HG03196 (cell line): ENCODE data around the gene CCDC77.

Source experiments
- ATAC-seq: cut with Tn5 transposase; IDR thresholded peaks from one replicate; pipeline ENCODE4 v1.9.1; 2021; ENCODE audit not compliant: unreplicated experiment

CCDC77 gene

DNA sequence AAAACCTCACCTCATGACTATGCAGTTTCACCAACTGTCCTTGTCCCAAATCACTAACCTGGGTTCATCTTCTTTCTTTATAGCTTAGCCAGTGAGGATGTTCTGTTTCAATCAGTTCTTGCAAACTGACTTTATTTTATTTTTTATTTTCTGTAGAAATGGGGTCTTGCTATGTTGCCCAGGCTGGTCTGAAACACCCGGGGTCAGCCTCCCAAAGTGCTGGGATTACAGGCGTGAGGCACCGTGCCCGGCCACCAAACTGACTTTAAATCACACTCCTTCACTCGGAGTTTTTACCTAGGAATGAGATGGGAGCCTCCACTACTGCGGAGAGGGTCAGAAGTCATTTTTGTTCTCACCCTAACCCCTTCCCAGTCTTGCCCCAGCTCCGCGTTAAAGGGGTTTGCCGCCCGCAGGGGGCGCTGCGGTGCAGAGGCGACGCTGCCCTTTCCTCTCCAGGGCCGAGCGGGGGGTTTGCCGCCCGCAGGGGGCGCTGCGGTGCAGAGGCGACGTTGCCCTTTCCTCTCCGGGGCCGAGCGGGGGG, 51.3 kb downstream of the CCDC77 start:
- no peak for ATAC-seq

DNA sequence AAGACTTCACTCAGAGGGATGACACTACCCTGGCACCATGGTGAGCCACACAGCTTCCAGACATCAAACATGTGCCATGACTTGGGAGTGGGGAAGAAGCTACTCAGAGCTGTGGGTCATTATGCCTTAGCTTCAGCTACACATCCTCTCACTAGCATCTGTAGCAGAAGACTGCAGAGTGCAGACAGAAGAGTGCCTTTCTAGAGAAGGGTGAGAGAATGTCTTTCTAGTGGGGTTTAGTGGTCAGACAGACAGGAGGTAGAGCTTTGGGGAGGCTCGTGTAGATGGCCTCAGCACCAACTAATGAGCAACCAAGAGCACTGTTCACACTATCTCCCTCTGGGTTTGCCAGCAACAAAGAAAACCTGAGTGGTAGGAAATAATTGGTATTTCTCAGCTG, 53.4 kb downstream of the CCDC77 start:
- no peak for ATAC-seq

DNA sequence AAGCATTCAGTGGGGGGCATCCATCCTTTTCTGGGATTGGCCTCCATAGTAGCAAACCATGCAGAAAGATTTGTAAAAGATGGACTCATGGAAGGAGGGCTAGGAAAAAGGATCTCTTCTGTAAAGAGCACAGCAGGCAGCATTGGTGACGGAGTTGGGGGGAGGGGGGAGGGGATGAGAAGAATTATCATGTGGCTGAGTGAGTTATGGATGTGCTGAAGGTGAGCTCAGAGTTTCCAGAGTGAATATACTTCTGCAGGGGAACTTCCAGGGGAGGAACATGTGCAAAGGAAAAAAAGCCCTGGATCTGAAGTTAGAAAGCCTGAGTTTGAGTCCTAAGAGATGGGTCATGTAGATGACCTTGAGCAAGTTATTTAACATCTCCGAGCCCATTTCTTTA, 54.4 kb downstream of the CCDC77 start:
- no peak for ATAC-seq

DNA sequence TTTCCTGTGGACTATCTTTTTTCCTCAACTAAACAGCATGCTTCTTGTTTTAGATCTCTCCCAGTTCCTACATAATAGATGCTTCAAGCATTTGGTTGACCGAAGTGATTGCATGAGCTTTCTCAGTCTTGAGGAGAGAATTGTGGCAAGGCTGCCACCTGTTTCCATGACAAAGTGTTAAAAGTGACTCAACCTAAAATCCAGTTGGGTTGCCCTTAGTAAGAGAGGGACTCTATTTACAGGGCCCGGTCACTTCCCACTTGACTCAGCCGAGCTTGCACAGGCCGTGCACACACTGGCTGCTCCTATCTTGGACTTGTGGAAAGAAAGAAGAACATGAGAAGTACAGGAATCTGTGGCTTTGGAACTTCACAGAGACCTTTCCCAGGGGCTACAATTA, 56.2 kb downstream of the CCDC77 start:
- ATAC-seq, result no peak

DNA sequence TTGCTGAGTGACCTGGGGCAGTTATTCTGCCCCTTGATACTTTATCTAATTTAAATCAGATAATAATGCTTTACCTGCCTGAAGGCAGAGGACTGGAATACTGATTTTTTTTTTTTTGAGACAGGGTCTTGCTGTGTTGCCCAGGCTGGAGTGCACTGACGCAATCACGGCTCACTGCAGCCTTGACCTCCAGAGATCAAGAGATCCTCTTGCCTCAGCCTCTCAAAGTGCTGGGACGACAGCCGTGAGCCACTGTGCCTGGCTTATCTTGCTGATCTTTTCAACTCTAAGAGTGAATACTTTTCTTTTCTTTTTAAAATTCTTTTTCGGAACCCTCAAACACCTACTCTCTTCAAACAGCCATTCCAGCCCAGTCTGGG, 57.6 kb downstream of the CCDC77 start:
- ATAC-seq, result no peak

DNA sequence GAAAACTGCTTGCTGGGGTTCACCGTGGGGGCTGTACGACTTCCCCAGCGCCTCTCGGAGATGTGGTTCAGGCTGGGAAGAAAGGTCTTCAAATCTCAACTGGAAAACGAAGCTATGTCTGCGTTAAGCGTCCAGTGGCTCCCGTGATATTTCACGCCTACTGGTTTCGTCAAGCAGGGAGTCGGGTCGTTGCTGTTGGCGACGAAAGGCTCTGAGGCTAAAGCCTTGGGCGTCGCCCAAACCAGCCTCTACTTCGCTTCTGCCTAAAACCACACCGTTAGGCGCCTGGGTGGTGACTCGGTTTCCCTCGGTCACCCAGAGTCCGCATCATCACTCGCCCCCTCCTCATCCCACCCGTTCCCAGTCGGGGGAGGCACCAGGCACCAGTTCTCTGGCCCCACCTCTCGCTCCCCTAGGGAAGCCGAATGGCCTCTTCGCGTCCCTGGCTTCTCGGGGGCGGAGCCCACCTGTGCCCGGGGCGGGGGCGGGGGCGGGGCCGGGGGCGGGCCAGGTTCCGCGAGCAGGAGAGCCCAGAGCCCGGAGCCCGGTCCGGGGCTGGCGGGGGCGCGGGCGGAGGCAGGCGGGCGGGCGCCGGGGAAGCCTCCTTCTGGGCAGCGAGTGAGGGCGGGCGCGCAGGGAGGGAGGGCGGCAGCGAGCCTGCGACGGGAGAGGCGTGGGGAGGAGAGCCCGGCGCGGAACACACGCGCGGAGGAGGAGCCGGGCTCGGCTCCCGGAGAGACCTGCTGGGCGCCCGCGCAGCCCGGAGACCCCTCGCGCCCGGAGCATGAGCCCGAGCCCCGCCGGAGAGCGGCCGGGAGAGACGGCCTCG, 58.2 kb downstream of the CCDC77 start, which contains the start of gene B4GALNT3:
Gene B4GALNT3 (plus strand): TSS at position 510 of the 829 bp plus-strand sequence. CDS start 438 bp downstream, outside the sequence.
- ATAC-seq, result no peak

DNA sequence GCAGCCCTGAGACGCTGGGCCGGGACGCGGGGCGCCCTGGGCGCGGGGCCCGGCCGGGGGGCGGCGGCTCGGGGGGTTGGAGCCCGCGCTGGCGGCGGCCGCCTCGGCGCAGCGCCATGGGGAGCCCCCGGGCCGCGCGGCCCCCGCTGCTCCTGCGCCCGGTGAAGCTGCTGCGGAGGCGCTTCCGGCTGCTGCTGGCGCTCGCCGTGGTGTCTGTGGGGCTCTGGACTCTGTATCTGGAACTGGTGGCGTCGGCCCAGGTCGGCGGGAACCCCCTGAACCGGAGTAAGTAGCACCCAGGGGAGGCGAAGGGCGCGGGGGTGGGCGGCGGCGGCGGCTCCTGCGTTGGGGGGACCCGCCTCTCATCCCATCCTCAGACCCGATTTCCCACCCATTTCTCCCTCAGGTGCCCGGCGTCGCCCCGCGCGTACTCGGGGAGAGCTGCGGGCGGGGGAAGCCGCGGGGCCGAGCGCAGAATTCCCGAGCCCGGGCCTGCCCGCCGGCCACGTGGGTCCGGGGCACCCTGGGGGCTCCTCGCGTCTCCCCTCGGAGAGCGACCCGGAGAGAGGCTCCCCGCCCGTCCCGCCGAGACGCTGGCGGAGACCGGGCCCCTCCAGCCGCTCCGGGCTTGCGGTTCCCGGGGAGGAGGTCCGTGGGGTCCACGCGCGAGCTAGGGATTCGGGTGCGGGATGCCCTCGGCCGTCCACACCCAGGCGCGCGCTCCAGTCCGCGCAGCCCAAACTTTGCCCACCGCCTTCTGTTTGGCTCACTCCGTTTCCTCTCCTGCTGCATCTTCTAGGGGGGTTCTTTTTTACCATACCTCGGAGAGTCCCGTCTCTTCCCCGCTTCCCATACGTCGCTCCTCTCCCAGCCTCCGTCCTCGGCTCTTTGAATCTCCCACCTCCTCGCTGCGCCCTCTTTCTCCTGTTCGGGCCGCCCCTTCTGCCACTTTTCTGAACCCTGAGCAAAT, 59.1 kb downstream of the CCDC77 start:
- ATAC-seq, result no peak

DNA sequence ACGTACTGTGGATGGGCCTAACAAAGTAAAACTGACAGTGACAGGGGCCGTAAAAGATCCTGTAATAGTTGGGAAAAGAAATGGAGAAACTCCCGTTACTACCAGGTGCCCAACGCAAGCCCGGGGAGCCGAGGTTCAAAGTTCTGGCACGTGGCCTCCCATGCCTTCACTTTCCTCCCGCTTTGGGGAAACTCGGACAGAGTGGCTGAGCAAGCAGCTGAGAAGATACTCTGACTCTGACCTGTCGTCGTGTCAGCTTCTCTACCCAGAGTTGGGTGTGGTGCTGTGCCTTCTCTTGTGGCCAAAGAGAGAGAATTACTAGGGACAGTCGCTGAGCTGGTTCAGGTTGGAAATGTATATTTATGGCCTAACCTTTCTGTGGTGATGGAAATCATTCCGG, 60.0 kb downstream of the CCDC77 start:
- no peak for ATAC-seq

DNA sequence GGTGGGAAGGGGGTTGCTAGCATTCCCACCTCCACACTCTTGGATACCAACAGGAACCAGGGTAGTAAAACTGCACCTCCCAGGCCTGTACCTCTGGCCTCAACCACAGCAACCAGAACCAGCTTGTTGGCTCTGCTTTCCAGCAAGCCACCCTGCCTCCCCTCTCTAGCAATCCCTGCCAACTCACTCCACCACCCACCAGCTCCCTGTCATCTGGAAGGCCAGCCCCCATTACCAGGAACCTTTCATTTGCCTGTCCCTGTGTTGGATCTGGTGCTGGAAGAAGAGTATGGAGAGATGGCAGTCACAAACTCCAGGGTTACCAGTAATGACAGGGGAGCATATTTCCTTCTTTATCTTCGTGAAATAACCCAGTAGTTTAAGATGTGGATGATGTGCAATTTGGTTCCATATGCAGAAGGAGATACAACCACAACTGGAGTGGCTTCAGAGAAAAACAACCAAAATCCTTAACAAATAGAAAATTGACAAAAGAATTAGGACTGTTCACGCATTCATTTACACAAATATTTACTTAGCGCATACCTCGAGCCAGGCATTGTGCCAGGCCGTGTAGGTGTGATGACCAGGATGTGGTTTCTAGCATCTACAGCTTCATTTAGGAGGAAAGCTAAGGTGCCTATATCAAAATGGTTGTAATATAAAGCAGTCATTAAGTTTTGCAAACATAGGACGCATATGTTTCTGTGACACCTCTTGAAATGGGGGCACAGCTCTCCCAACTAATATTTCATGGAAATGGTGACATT, 61.7 kb downstream of the CCDC77 start:
- ATAC-seq, result no peak

DNA sequence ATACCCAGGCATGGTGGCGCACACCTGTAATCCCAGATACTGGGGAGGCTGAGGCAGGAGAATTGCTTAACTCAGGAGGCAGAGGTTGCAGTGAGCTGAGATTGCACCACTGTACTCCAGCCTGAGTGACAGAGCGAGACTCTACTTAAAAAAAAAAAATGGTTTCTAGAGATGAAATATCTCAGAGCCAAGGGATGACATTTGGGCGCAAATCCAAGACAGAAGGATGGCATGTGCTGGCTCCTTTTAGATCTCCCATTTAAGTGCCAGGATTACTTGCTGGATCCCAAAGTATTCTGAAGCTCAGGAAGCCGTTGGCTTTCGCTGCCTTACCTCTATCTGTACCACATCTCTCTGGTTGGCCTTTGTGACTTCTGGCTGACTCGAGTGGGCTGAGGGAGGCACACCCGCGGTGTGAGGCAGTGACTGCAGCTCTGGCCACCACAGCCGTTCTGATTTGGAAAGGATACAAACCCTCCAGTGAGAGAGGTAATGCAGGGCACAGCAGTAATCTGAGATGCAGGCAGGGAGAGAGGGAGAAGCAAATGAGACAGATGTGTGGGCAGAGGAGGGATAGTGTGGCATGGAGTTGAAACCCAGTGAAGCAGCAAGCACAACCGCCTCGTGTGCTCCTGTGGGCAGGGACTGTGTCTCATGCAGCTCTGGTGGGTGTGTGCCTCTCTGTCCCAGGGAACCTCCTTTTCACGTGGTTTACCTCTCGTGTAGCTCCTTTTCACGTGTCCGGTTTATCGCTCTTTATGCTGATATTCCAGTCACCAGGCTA, 63.2 kb downstream of the CCDC77 start:
- ATAC-seq, result no peak

DNA sequence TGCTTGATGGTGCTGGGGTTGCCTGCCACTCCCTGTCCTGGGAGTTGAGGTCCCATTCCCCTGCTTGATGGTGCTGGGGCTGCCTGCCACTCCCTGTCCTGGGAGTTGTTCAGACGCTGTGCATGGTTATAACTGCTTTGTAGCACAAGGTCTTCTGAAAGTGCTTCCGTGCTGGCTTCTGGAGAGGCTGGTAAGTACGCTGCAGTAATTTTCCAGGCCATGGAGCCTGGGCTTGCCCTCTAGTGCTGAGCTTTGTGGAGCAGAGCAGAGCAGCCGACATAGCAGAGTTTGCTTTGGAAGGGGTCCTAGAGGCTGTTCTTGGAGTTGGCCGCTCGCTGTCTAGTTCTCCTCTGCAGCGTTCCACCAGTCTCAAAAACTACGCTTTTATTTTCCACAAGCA, 64.6 kb downstream of the CCDC77 start:
- ATAC-seq, result no peak

DNA sequence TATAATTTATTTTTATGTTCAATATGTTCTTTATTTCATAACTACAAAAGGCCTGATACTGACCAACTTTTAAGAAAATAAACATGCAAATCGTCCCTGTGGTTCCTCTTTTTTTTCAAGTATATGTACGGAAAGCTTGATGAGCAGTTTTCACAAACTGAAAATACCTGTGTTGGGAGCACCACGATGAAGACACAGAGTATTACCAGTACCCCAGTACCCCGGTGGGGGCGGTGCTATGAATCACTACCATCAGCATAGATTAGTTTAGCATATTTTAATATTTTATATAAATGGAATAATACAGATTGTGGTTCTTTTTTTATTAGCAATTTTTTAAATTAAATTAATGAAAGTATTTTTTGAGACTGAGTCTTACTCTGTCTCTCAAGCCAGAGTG, 65.3 kb downstream of the CCDC77 start:
- no peak for ATAC-seq

DNA sequence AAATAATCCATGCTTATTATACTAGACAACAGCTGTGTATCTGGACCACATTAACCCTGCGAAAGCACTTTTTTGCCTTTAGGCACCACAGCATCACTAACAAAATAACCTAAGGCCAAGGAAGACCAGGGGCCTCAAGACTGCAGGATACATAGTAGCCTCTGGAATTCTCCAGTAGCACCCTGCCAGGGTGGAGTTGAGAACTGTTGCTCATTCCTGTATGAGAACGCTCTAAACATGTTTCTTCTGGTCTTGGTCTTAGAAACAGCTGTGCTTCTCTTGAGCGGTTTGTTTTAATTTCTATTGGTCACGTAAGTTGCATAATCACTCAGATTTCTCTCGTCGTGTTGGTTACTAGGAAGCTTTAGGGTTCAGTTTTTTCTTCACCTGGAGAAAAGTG, 66.1 kb downstream of the CCDC77 start:
- ATAC-seq, result no peak

DNA sequence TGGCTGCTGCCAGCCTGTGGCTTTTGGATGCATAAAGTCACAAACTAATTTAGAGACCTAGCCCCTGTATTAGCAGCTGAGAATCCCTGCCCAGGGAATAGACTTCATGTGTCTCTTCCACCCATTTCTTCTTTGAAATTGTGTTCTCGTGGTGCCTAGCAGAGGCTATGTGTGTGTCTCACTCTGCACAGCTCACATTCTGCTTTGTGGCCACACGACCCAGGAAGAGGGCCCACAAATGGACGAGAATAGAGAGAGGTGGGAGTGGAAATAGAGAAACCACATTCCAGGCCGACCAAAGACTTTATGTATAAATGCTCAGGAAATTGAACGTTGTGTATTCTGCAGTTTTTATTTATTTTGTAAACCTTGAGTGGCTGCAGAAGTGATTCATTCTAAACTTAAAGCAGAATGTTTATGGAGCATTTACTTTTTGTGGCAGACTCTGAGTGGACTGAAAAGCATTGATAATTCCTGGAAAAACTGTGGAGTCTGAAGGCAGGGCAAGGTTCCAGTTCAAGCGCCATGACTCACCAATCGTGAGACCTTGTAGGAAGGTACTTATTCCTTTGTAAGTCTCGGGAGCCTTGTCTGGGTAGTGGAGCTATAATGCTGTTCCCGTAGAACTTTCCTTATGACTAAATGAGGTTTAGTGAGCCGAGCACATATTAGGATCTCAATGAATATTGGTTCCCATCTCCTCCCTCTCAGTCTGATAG, 67.4 kb downstream of the CCDC77 start:
- ATAC-seq, result no peak

DNA sequence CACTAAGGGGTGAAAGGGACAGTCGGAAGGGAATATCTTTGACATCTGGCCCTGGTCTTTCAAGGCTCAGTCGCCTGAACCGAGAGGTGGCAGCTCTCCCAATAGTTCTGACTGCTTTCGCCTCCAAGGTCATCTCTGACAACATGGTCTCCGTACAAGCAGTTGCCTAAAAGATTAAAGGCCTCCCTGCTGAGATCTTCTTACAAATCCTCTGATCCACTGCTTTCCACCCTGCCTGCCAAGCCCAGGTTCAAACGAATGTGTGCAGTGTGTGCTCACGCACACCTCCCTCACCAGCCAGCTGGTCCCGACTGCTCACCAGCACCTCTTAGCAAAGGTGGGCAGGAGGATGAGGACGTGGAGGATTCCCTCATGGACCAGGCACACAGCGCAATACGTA, 68.7 kb downstream of the CCDC77 start:
- ATAC-seq, result no peak

DNA sequence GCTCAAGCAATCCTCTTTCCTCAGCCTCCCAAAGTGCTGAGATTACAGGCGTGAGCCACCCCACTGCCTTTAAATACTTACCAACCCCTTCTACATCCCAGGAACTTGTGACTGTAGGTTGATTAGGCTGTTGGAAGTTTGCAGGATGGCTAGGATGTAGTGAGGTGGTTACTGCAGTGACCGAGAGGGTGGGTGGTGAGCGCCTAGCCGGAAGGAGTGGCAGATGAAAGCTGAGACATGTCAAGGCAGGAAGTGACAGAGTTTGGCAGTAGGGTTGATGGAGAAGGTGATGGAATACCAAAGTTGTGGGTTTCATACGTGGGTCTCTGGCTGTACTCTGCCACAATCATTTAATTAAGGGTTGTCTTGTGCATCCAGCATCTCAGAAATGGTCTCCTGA, 71.8 kb downstream of the CCDC77 start:
- no peak for ATAC-seq

DNA sequence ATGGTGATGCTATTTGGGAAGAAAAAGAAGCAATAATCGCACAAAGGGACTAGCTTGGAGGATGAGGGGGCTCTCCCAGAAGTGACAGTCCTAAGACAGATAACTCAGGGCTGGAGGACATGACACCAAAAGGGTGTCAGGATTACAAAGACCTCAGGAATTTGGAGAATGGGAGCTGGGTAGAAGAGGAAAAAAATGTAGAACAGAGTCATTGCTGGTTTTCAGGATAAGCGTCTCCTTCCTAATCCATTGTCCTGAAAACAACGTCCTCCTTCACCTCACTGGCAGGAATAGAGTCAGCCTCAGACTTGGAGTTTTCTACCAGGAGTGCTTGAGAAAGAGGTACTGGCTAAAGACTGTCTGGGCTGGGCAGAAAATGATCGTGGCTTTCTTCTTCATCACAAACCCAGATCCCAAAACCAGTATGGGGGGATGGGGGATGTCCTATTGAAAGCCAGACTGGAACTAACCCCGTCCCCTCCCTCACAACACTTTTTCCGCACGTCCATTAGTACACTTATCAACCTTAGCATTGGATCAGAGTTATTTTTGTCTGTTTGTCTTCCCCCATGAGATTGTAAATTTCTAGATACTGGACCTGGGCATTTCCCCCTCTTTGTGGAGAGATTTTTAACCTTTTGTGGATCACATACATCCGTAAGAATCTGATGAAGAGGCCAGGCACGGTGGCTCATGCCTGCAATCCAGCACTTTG, 72.6 kb downstream of the CCDC77 start:
- ATAC-seq, result no peak

DNA sequence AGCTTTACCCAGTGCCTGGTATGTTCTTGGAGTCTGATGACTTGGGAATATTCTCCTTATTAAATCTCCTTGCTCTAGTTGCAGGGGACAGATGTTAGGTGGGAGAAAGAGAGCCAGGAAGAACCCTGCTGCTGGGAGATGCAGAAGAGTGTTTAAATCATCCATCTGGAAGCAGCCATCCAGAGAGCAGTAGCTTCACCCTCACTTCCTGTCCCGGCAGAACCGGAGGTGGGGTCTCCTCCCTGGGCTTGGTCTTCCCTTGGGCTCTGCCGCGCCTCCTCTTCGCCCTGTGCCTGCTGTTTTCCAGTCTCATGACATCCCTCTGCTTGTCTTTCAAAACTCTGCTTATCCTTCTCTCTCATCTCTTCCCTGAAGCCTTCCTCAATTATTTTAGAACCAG, 73.8 kb downstream of the CCDC77 start:
- no peak for ATAC-seq

DNA sequence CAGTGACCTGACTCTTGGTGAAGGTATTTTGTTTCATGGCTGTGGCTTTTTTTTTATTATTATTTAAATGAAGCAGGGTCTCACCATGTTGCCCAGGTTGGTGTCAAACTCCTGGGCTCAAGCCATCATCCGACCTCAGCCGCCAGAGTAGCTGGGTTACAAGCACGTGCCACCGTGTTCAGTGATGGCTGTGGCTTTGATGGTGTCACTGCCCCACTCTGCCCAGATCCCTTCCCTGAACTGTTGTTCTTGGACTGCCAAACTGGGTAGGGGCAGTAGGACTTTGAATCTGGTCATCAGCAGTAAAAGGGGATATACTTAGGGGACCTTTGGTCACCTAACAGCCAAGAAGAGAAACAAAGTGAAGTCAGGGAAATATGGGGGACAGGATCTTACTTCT, 77.7 kb downstream of the CCDC77 start:
- no peak for ATAC-seq
